GM18526 (cell line): Measurements from ENCODE around the gene NRP1.

Experiments
- POLR2A ChIP-seq: IDR thresholded peaks from 3 replicates; pipeline ENCODE4 v1.6.1; 2011; ENCODE audit not compliant: insufficient read length; ENCODE audit errors: extremely low read depth

NRP1 gene

GRCh38 chr10:33248638-33249037, 85.8 kb downstream of the NRP1 start:
- no peak for TF ChIP-seq POLR2A

- TF ChIP-seq POLR2A: no peak
These were observed 87.1 kb downstream of the NRP1 start for GRCh38 chr10:33247221-33247922.

DNA sequence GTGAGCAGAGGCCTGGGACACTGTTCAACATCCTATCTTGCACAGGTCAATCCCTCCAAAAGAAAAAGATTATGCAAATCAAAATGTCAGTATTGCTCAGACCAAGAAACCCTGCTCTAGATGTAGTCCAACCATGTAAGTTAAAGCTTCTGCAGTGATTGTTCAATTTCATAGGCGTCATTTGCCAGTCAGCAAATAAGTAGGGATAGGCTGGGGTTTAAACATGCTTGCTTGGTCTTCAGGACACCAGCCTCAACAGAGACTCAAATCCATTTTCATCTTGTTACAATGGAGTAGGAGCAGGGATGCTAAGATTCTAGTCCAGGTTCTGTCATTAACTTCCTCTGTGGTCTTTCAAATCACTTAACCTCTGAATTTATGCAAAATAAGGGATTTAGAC, 89.1 kb downstream of the NRP1 start:
- TF ChIP-seq POLR2A: no peak

- TF ChIP-seq POLR2A: no peak
These were observed 90.0 kb downstream of the NRP1 start for GRCh38 chr10:33244354-33244967.

- no peak for TF ChIP-seq POLR2A
These were observed 90.8 kb downstream of the NRP1 start for GRCh38 chr10:33243703-33244102.

- no peak for TF ChIP-seq POLR2A
These were observed 91.5 kb downstream of the NRP1 start for GRCh38 chr10:33242931-33243330.

- no peak for TF ChIP-seq POLR2A
These were observed 93.1 kb downstream of the NRP1 start for GRCh38 chr10:33241351-33241750.

GRCh38 chr10:33240931-33241330, 93.5 kb downstream of the NRP1 start:
- no peak for TF ChIP-seq POLR2A

DNA sequence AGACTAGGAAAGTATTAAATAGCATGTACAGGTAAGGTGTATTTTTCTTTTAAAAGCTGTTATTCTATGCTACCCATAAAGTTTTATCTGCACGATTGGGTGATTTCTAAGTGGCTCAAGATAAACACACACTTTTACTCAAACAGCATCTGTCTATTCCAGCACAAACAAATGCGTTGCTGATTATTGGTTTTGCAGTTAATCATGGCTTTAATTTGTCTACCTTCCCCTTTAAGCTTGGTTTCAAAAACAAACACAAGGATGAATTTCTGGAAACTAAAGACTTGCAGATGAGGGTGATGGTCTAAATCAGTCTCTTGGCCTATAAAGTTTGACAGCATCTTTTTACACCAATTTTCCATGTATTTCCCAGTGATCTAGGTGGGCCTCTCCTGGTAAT, 94.2 kb downstream of the NRP1 start:
- TF ChIP-seq POLR2A: no peak

GRCh38 chr10:33239257-33239656, 95.2 kb downstream of the NRP1 start:
- no peak for TF ChIP-seq POLR2A

GRCh38 chr10:33238643-33239042, 95.8 kb downstream of the NRP1 start:
- no peak for TF ChIP-seq POLR2A

GRCh38 chr10:33237736-33238624, 96.5 kb downstream of the NRP1 start:
- TF ChIP-seq POLR2A: no peak

DNA sequence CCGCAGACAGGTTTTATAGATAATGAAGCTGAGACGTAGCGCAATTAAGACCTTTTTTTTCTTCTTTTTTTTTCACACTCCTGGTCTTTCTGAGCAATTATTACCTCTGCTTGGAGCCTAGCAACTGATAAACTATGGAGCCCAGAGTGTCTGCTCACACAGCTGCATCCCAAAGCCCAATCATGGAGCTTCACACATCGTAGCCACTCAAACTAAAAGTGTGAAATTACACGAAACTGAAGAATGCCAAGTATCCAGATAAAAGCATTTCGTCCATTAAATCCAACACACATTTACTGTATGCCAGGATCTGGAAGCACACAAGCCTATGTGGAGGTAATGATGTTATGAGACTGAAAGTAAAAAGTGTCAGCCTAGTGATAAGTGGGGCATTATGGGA, 97.6 kb downstream of the NRP1 start:
- no peak for TF ChIP-seq POLR2A

DNA sequence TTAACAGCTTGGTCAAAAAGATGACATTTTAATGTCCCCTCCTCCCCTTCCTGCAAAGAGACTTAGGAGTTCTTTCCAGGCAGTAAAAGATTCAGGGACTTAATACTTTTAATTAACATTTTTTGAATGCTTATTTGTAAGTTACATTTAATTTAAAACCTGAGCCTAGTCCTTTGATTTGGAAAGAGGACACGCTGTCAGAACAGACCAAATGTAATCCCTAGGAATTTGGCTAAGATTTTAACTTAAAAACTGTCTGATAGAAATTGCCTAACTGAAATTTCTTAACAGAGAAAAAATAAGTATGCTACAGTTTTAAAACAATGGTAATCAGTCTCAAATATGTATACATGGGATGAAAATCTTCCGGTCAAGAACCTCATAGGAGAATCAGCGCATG, 98.5 kb downstream of the NRP1 start:
- TF ChIP-seq POLR2A: no peak

- no peak for TF ChIP-seq POLR2A
These were observed 99.1 kb downstream of the NRP1 start for GRCh38 chr10:33235251-33235884.
